ENCODE data around the gene TMEM201. TPM values are rescaled to one million over a fixed set of nuclear protein-coding genes. Genes with fewer than 3 reads are reported as not detected.

Gene TMEM201
- total RNA-seq, 1 experiment from 2014 or later: 30.4 TPM

DNA sequence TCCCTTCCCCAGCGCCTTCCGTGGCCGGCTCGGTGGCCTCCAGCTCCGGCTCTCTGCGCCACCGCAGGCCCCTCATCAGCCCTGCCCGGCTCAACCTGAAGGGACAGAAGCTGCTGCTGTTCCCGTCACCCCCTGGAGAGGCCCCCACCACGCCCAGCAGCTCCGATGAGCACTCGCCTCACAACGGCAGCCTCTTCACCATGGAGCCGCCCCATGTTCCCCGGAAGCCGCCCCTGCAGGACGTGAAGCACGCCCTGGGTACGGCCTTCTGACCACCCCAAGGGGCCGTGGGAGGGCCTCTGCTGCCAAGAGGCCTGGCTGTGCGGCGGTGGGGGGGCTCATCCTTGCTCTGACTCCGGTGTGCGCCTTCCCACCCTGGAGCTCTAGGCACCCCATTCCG, 21.8 kb downstream of the TMEM201 start:
- CTCF ChIA-PET: no interaction called here
- no peaks in the 10 kb centered on the region for H3K27me3 Mint-ChIP-seq (ENCODE audit: low read depth)
- H3K4me1 Mint-ChIP-seq: peaks cover 2% of the 10 kb centered on the region; the same call in 1 of the 2 replicates
- no peaks in the 10 kb centered on the region for H3K9me3 Mint-ChIP-seq
- peaks cover 15% of the 10 kb centered on the region; the same call in 1 of the 2 replicates for H3K36me3 Mint-ChIP-seq
- no peak overlapping the region for H3K4me3 Mint-ChIP-seq
- TF ChIP-seq, protein P1, sequence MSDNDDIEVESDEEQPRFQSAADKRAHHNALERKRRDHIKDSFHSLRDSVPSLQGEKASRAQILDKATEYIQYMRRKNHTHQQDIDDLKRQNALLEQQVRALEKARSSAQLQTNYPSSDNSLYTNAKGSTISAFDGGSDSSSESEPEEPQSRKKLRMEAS (CRISPR knock-in tag; IDR thresholded peaks at IDR 0.05): no peak
- TF ChIP-seq, protein P2, sequence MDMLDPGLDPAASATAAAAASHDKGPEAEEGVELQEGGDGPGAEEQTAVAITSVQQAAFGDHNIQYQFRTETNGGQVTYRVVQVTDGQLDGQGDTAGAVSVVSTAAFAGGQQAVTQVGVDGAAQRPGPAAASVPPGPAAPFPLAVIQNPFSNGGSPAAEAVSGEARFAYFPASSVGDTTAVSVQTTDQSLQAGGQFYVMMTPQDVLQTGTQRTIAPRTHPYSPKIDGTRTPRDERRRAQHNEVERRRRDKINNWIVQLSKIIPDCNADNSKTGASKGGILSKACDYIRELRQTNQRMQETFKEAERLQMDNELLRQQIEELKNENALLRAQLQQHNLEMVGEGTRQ (CRISPR knock-in tag; IDR thresholded peaks at IDR 0.05): no peak
- no peak for TF ChIP-seq RORB (CRISPR knock-in tag; IDR thresholded peaks at IDR 0.05)
- TF ChIP-seq, protein P3, sequence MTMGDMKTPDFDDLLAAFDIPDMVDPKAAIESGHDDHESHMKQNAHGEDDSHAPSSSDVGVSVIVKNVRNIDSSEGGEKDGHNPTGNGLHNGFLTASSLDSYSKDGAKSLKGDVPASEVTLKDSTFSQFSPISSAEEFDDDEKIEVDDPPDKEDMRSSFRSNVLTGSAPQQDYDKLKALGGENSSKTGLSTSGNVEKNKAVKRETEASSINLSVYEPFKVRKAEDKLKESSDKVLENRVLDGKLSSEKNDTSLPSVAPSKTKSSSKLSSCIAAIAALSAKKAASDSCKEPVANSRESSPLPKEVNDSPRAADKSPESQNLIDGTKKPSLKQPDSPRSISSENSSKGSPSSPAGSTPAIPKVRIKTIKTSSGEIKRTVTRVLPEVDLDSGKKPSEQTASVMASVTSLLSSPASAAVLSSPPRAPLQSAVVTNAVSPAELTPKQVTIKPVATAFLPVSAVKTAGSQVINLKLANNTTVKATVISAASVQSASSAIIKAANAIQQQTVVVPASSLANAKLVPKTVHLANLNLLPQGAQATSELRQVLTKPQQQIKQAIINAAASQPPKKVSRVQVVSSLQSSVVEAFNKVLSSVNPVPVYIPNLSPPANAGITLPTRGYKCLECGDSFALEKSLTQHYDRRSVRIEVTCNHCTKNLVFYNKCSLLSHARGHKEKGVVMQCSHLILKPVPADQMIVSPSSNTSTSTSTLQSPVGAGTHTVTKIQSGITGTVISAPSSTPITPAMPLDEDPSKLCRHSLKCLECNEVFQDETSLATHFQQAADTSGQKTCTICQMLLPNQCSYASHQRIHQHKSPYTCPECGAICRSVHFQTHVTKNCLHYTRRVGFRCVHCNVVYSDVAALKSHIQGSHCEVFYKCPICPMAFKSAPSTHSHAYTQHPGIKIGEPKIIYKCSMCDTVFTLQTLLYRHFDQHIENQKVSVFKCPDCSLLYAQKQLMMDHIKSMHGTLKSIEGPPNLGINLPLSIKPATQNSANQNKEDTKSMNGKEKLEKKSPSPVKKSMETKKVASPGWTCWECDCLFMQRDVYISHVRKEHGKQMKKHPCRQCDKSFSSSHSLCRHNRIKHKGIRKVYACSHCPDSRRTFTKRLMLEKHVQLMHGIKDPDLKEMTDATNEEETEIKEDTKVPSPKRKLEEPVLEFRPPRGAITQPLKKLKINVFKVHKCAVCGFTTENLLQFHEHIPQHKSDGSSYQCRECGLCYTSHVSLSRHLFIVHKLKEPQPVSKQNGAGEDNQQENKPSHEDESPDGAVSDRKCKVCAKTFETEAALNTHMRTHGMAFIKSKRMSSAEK (CRISPR knock-in tag; IDR thresholded peaks at IDR 0.05; ENCODE audit: borderline replicate concordance): no peak
- POLR2A ChIA-PET: no interaction called here
- DNase-seq (ENCODE audit: low spot score) (no peak), ATAC-seq (no peak)
- no peak overlapping the region for H3K27ac Mint-ChIP-seq

DNA sequence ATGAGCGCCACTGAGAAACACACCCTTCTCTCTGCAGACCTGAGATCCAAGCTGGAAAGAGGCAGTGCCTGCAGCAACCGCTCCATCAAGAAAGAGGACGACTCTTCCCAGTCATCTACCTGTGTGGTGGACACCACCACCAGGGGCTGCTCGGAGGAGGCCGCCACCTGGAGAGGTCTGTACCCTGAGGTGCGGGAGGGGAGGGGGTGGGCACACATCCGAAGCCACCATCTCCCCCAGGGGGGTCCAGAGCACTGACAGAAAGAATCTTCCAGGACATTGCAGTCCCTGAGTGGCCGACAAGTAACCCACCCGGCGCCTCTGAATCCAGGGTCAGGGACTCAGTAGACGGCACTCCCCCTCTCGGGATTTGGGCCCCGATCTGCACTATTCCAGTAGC, 23.0 kb downstream of the TMEM201 start:
- ChIA-PET CTCF (interaction anchor here (0.6 to 1.5 kb wide), 2 partner anchors 22 to 116 kb away, joined by 3 to 5 read pairs; no protein-coding TSS in a partner anchor), POLR2A (no interaction called here)
- Mint-ChIP-seq H3K36me3 (peaks cover 15% of the 10 kb centered on the region; the same call in 1 of the 2 replicates), H3K4me3 (no peak overlapping the region), H3K9me3 (no peaks in the 10 kb centered on the region), H3K27ac (no peak overlapping the region), H3K27me3 (ENCODE audit: low read depth) (no peaks in the 10 kb centered on the region), H3K4me1 (peaks cover 2% of the 10 kb centered on the region; the same call in 1 of the 2 replicates)
- ATAC-seq (no peak), DNase-seq (ENCODE audit: low spot score) (no peak)
- no peak for TF ChIP-seq TEAD4 (CRISPR knock-in tag; IDR thresholded peaks at IDR 0.05)
- TF ChIP-seq, protein P4, sequence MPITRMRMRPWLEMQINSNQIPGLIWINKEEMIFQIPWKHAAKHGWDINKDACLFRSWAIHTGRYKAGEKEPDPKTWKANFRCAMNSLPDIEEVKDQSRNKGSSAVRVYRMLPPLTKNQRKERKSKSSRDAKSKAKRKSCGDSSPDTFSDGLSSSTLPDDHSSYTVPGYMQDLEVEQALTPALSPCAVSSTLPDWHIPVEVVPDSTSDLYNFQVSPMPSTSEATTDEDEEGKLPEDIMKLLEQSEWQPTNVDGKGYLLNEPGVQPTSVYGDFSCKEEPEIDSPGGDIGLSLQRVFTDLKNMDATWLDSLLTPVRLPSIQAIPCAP (CRISPR knock-in tag; IDR thresholded peaks at IDR 0.05): no peak
- TF ChIP-seq ESRRA (CRISPR knock-in tag; IDR thresholded peaks at IDR 0.05; ENCODE audit: borderline replicate concordance): no peak
- TF ChIP-seq, protein P5, sequence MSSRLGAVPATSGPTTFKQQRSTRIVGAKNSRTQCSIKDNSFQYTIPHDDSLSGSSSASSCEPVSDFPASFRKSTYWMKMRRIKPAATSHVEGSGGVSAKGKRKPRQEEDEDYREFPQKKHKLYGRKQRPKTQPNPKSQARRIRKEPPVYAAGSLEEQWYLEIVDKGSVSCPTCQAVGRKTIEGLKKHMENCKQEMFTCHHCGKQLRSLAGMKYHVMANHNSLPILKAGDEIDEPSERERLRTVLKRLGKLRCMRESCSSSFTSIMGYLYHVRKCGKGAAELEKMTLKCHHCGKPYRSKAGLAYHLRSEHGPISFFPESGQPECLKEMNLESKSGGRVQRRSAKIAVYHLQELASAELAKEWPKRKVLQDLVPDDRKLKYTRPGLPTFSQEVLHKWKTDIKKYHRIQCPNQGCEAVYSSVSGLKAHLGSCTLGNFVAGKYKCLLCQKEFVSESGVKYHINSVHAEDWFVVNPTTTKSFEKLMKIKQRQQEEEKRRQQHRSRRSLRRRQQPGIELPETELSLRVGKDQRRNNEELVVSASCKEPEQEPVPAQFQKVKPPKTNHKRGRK (CRISPR knock-in tag; IDR thresholded peaks at IDR 0.05; ENCODE audit: borderline replicate concordance): no peak
- TF ChIP-seq ZNF396 (CRISPR knock-in tag; IDR thresholded peaks at IDR 0.05; ENCODE audit: borderline replicate concordance): no peak
- TF ChIP-seq, protein P6, sequence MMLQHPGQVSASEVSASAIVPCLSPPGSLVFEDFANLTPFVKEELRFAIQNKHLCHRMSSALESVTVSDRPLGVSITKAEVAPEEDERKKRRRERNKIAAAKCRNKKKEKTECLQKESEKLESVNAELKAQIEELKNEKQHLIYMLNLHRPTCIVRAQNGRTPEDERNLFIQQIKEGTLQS (CRISPR knock-in tag; conservative IDR thresholded peaks at IDR 0.05): no peak
- TF ChIP-seq, protein P7, sequence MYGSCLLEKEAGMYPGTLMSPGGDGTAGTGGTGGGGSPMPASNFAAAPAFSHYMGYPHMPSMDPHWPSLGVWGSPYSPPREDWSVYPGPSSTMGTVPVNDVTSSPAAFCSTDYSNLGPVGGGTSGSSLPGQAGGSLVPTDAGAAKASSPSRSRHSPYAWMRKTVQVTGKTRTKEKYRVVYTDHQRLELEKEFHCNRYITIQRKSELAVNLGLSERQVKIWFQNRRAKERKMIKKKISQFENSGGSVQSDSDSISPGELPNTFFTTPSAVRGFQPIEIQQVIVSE (CRISPR knock-in tag; IDR thresholded peaks at IDR 0.05; ENCODE audit: borderline replicate concordance): no peak

Data from WTC11 (cell line).